ENCODE results near the gene GKN2. TPM values are rescaled to one million over a fixed set of nuclear protein-coding genes. Genes with fewer than 3 reads are reported as not detected.
"Not testable (repeated sequence)": the region's sequence is repeated elsewhere in the genome, so short reads cannot be mapped to it uniquely, and the experiment has no call there.

GKN2 gene
- total and polyA plus RNA-seq, 8 donors: 16.5 to 1,354 (median 221) TPM; not detected in 1

GRCh38 chr2:68959001-68959400 is 6.3 kb upstream of the GKN2 start:
- intact Hi-C loops (cut with DNase I; ENCODE audit: low total_unique reads): no loop called here
- Histone ChIP-seq H3K4me3 (no peak overlapping the region), H3K4me1 (no peaks in the 10 kb centered on the region), H3K27me3 (no peaks in the 10 kb centered on the region), H3K27ac (no peak overlapping the region), H3K36me3 (no peaks in the 10 kb centered on the region), H3K9me3 (no peaks in the 10 kb centered on the region)
- 83 to 99% (median 96%) methylated on average over 1 of the region's 1 CpG for WGBS, 5 donors
- DNase-seq: no peak
- TF ChIP-seq EP300 (IDR thresholded peaks at IDR 0.05): no peak
- no peak for TF ChIP-seq CTCF (IDR thresholded peaks at IDR 0.05)
- TF ChIP-seq POLR2A (IDR thresholded peaks at IDR 0.05): no peak
- no peak for TF ChIP-seq POLR2AphosphoS5 (IDR thresholded peaks at IDR 0.05)

- intact Hi-C loops (cut with DNase I; ENCODE audit: low total_unique reads); H3K27ac ChIP-seq; H3K27me3 ChIP-seq; H3K4me3 ChIP-seq; H3K36me3 ChIP-seq; H3K9me3 ChIP-seq; H3K4me1 ChIP-seq; DNase-seq: not testable (repeated sequence)
- WGBS, 5 donors: 97 to 99% (median 98%) methylated on average over 5 of the region's 5 CpGs
Observed at GRCh38 chr2:68955432-68955831, 2.7 kb upstream of the GKN2 start.

GRCh38 chr2:68951899-68952298 is 794 bp downstream of the GKN2 start:
- no peaks in the 10 kb centered on the region for H3K27me3 ChIP-seq
- TF ChIP-seq POLR2AphosphoS5 (IDR thresholded peaks at IDR 0.05) (no peak), EP300 (IDR thresholded peaks at IDR 0.05) (no peak), POLR2A (IDR thresholded peaks at IDR 0.05) (no peak), CTCF (IDR thresholded peaks at IDR 0.05) (no peak)
- H3K4me1 ChIP-seq: peaks cover 0 to 11% (median 0%) of the 10 kb centered on the region in 4 donors
- no peaks in the 10 kb centered on the region for H3K36me3 ChIP-seq
- peak overlapping the region in 3 of 5 donors; percentile 2 to 70 (median 57) for H3K27ac ChIP-seq
- no peaks in the 10 kb centered on the region for H3K9me3 ChIP-seq
- intact Hi-C loops (cut with DNase I; ENCODE audit: low total_unique reads): no loop called here
- DNase-seq: no peak
- H3K4me3 ChIP-seq: peak overlapping the region in 2 of 4 donors; percentile 22 to 33
- 80 to 88% (median 85%) methylated on average over 4 of the region's 4 CpGs for WGBS, 5 donors

- peaks cover 0 to 20% (median 4%) of the 10 kb centered on the region in 4 donors for H3K4me1 ChIP-seq
- H3K36me3 ChIP-seq: peaks cover 0 to 10% (median 2%) of the 10 kb centered on the region in 4 donors
- no peak for DNase-seq
- no peak overlapping the region for H3K4me3 ChIP-seq
- TF ChIP-seq POLR2A (IDR thresholded peaks at IDR 0.05) (no peak), CTCF (IDR thresholded peaks at IDR 0.05) (no peak)
- no peaks in the 10 kb centered on the region for H3K27me3 ChIP-seq
- WGBS, 5 donors: 73 to 87% (median 86%) methylated on average over 1 of the region's 1 CpG
- H3K9me3 ChIP-seq: no peaks in the 10 kb centered on the region
- intact Hi-C loops (cut with DNase I; ENCODE audit: low total_unique reads): no loop called here
- H3K27ac ChIP-seq: no peak overlapping the region
Observed at GRCh38 chr2:68948710-68949109, 4.0 kb downstream of the GKN2 start.

GRCh38 chr2:68946117-68946516 is 6.6 kb downstream of the GKN2 start:
- no peaks in the 10 kb centered on the region for H3K27me3 ChIP-seq
- no peak for TF ChIP-seq CTCF (IDR thresholded peaks at IDR 0.05)
- peak in 1 of 3 donors; percentile 63 for TF ChIP-seq POLR2AphosphoS5 (IDR thresholded peaks at IDR 0.05)
- no peak overlapping the region for H3K4me3 ChIP-seq
- intact Hi-C loops (cut with DNase I; ENCODE audit: low total_unique reads): no loop called here
- no peaks in the 10 kb centered on the region for H3K9me3 ChIP-seq
- DNase-seq: peak in 1 of 2 donors; percentile 67
- H3K4me1 ChIP-seq: peaks cover 0 to 14% (median 10%) of the 10 kb centered on the region in 4 donors
- WGBS, 5 donors: 19 to 50% (median 38%) methylated on average over 3 of the region's 3 CpGs
- peaks cover 0 to 10% (median 2%) of the 10 kb centered on the region in 4 donors for H3K36me3 ChIP-seq
- peak overlapping the region in 4 of 5 donors; percentile 17 to 72 (median 40) for H3K27ac ChIP-seq

All from stomach (tissue), 9 donors.